HG03175 (cell line): ENCODE results near the gene SLC45A1.

Experiments used
- ATAC-seq: cut with Tn5 transposase; IDR thresholded peaks from one replicate; pipeline ENCODE4 v1.9.1; 2021; ENCODE audit warnings: mild to moderate bottlenecking, moderate library complexity; ENCODE audit not compliant: unreplicated experiment

Gene SLC45A1

GRCh38 chr1:8382051-8382505, 64.2 kb downstream of the SLC45A1 start:
- ATAC-seq = no peak

- no peak for ATAC-seq
Measured at GRCh38 chr1:8382608-8383505, 64.9 kb downstream of the SLC45A1 start.

- no peak for ATAC-seq
Measured at GRCh38 chr1:8384088-8384487, 66.2 kb downstream of the SLC45A1 start.

- no peak for ATAC-seq
Measured at GRCh38 chr1:8384577-8384976, 66.7 kb downstream of the SLC45A1 start.

GRCh38 chr1:8386247-8386646, 68.3 kb downstream of the SLC45A1 start:
- no peak for ATAC-seq

- no peak for ATAC-seq
Measured at GRCh38 chr1:8388732-8389562, 71.0 kb downstream of the SLC45A1 start.

- no peak for ATAC-seq
Measured at GRCh38 chr1:8389958-8390535, 72.1 kb downstream of the SLC45A1 start.

- no peak for ATAC-seq
Measured at GRCh38 chr1:8390707-8391106, 72.8 kb downstream of the SLC45A1 start.

GRCh38 chr1:8392522-8392921, 74.6 kb downstream of the SLC45A1 start:
- ATAC-seq = no peak
